ENCODE results near the gene EVI5L. TPM values are rescaled to one million over a fixed set of nuclear protein-coding genes. Genes with fewer than 3 reads are reported as not detected.

Gene EVI5L
- total and polyA plus RNA-seq, 4 donors: 1.4 to 5.0 (median 4.4) TPM

- TF ChIP-seq REST (IDR thresholded peaks at IDR 0.05) (no peak), FOXA2 (IDR thresholded peaks at IDR 0.05) (no peak)
These were observed 35.4 kb downstream of the EVI5L start (continued) for GRCh38 chr19:7865262-7865911.

GRCh38 chr19:7866399-7867091 lies 36.5 kb downstream of the EVI5L start:
- H3K4me1 ChIP-seq (ENCODE audit: control insufficient read depth in 4 of 4, insufficient read depth in 4 of 4, low read length in 3 of 4): peaks cover 9 to 32% (median 13%) of the 10 kb centered on the region in 4 donors
- H3K9me3 ChIP-seq (ENCODE audit: control insufficient read depth in 4 of 4, low read length in 3 of 4): no peaks in the 10 kb centered on the region
- TF ChIP-seq RXRA (IDR thresholded peaks at IDR 0.05): no peak
- TF ChIP-seq RAD21 (IDR thresholded peaks at IDR 0.05): no peak
- no peak for TF ChIP-seq GABPA (IDR thresholded peaks at IDR 0.05 in 1 of 2, conservative IDR thresholded peaks at IDR 0.05 in 1 of 2)
- TF ChIP-seq FOXA1 (IDR thresholded peaks at IDR 0.05): no peak
- TF ChIP-seq JUND (IDR thresholded peaks at IDR 0.05): no peak
- TF ChIP-seq HNF4A (conservative IDR thresholded peaks at IDR 0.05): no peak
- no peak for TF ChIP-seq FOXA2 (IDR thresholded peaks at IDR 0.05)
- TF ChIP-seq SP1 (IDR thresholded peaks at IDR 0.05): no peak
- no peak for TF ChIP-seq YY1 (IDR thresholded peaks at IDR 0.05)
- no peak for TF ChIP-seq REST (IDR thresholded peaks at IDR 0.05)
- H3K4me3 ChIP-seq (ENCODE audit: low read depth in 1 of 3, low read length in 3 of 3): no peak overlapping the region
- WGBS: 76% methylated on average over 12 of the region's 12 CpGs
- no peak for DNase-seq (ENCODE audit: low spot score)
- no peak overlapping the region for H3K27ac ChIP-seq (ENCODE audit: low read depth in 1 of 2, low read length in 2 of 2)
- H3K36me3 ChIP-seq (ENCODE audit: control insufficient read depth in 4 of 4, insufficient read depth in 3 of 4, low read depth in 1 of 4, low read length in 3 of 4): peaks cover 0 to 1% (median 0%) of the 10 kb centered on the region in 4 donors
- no peak overlapping the region for H3K9ac ChIP-seq (ENCODE audit: low read depth in 1 of 2, low read length in 2 of 2)
- no peaks in the 10 kb centered on the region for H3K27me3 ChIP-seq (ENCODE audit: control insufficient read depth in 4 of 4, insufficient read depth in 4 of 4, low read length in 3 of 4)

- Histone ChIP-seq H3K36me3 (ENCODE audit: control insufficient read depth in 4 of 4, insufficient read depth in 3 of 4, low read depth in 1 of 4, low read length in 3 of 4) (peaks cover 0 to 1% (median 0%) of the 10 kb centered on the region in 4 donors), H3K4me3 (ENCODE audit: low read depth in 1 of 3, low read length in 3 of 3) (no peak overlapping the region), H3K9ac (ENCODE audit: low read depth in 1 of 2, low read length in 2 of 2) (no peak overlapping the region), H3K9me3 (ENCODE audit: control insufficient read depth in 4 of 4, low read length in 3 of 4) (no peaks in the 10 kb centered on the region), H3K27me3 (ENCODE audit: control insufficient read depth in 4 of 4, insufficient read depth in 4 of 4, low read length in 3 of 4) (no peaks in the 10 kb centered on the region), H3K4me1 (ENCODE audit: control insufficient read depth in 4 of 4, insufficient read depth in 4 of 4, low read length in 3 of 4) (peaks cover 9 to 31% (median 12%) of the 10 kb centered on the region in 4 donors), H3K27ac (ENCODE audit: low read depth in 1 of 2, low read length in 2 of 2) (no peak overlapping the region)
- DNase-seq (ENCODE audit: low spot score): no peak
- 88% methylated on average over 9 of the region's 9 CpGs for WGBS
- no peak for TF ChIP-seq RAD21 (IDR thresholded peaks at IDR 0.05)
- TF ChIP-seq CTCF (IDR thresholded peaks at IDR 0.05; ENCODE audit: low read depth, low read length, missing input control): no peak
- no peak for TF ChIP-seq FOXA1 (IDR thresholded peaks at IDR 0.05)
- TF ChIP-seq REST (IDR thresholded peaks at IDR 0.05): no peak
- no peak for TF ChIP-seq SP1 (IDR thresholded peaks at IDR 0.05)
- no peak for TF ChIP-seq HNF4A (conservative IDR thresholded peaks at IDR 0.05)
- TF ChIP-seq EGR1 (IDR thresholded peaks at IDR 0.05; ENCODE audit: low read depth in 2 of 2): no peak
- TF ChIP-seq YY1 (IDR thresholded peaks at IDR 0.05): no peak
- TF ChIP-seq ATF3 (IDR thresholded peaks at IDR 0.05): no peak
These were observed 37.2 kb downstream of the EVI5L start for GRCh38 chr19:7867092-7867844.
